HEK293 (cell line): ENCODE data around the gene ERMN.

Experiments
- CTCF ChIA-PET: fragments of 350-600 bp; formaldehyde crosslinking; extraction: SDS; loops from one replicate; lab custom pipeline; 2021; ENCODE audit warnings: antibody characterized with exemption; lab: Yijun Ruan, JAX
- POLR2A ChIA-PET: fragments of 300-600 bp; formaldehyde crosslinking; extraction: SDS; loops from one replicate; lab custom pipeline; 2020; ENCODE audit warnings: antibody characterized with exemption, inconsistent platforms; lab: Yijun Ruan, JAX
- H3K27ac ChIP-seq: fragments of 200-500 bp; sonication (Bioruptor generic); 2 replicates; pipeline ENCODE4 v1.5.1; 2014; ENCODE audit warnings: low read depth, low read length, control low read depth, inconsistent platforms; ENCODE audit errors: extremely low read depth
- H3K36me3 ChIP-seq, 2 experiments: fragments of 200-500 bp in 1 of 2; sonication (Bioruptor generic) in 1 of 2; 1 replicate in 1 of 2; 2 replicates in 1 of 2; pipeline ENCODE4 v1.5.1; 2014 to 2017; ENCODE audit warnings: inconsistent platforms in 2 of 2, low read length in 2 of 2; ENCODE audit not compliant: control insufficient read depth in 2 of 2, insufficient read depth in 1 of 2
- H3K4me1 ChIP-seq: fragments of 200-500 bp; sonication (Bioruptor generic); 2 replicates; pipeline ENCODE4 v1.5.1; 2014; ENCODE audit warnings: mild to moderate bottlenecking, low read length, inconsistent platforms; ENCODE audit not compliant: control insufficient read depth, insufficient read depth
- H3K4me3 ChIP-seq: 2 replicates; pipeline ENCODE4 v1.5.1; 2011; ENCODE audit warnings: low read depth, mild to moderate bottlenecking, control low read depth, low read length, moderate library complexity
- H3K9me3 ChIP-seq: fragments of 200-500 bp; sonication (Bioruptor generic); 2 replicates; pipeline ENCODE4 v1.5.1; 2014; ENCODE audit warnings: low read depth, low read length, inconsistent platforms; ENCODE audit not compliant: control insufficient read depth, insufficient read depth
- FEZF1 ChIP-seq: fragments of 450-650 bp; formaldehyde crosslinking; IDR thresholded peaks from 2 replicates; pipeline ENCODE4 v1.5.1; 2016; ENCODE audit warnings: missing biosample characterization, missing genetic modification characterization
- KLF7 ChIP-seq: fragments of 450-650 bp; formaldehyde crosslinking; IDR thresholded peaks from 2 replicates; pipeline ENCODE4 v1.5.1; 2016; ENCODE audit warnings: missing biosample characterization, missing genetic modification characterization, borderline replicate concordance
- MZF1 ChIP-seq: fragments of 450-650 bp; formaldehyde crosslinking; IDR thresholded peaks from 2 replicates; pipeline ENCODE4 v1.5.1; 2017; ENCODE audit warnings: missing biosample characterization, missing genetic modification characterization, borderline replicate concordance
- ZEB2 ChIP-seq: fragments of 450-650 bp; formaldehyde crosslinking; IDR thresholded peaks from 2 replicates; pipeline ENCODE4 v1.5.1; 2016; ENCODE audit warnings: missing biosample characterization, missing genetic modification characterization
- ZNF133 ChIP-seq: fragments of 450-650 bp; formaldehyde crosslinking; IDR thresholded peaks from 2 replicates; pipeline ENCODE4 v1.5.1; 2016; ENCODE audit warnings: missing biosample characterization, missing genetic modification characterization
- ZNF138 ChIP-seq: fragments of 450-650 bp; formaldehyde crosslinking; IDR thresholded peaks from 2 replicates; pipeline ENCODE4 v1.5.1; 2016; ENCODE audit warnings: missing biosample characterization, missing genetic modification characterization, borderline replicate concordance
- ZNF157 ChIP-seq: fragments of 450-650 bp; formaldehyde crosslinking; IDR thresholded peaks from 2 replicates; pipeline ENCODE4 v1.5.1; 2016; ENCODE audit warnings: missing biosample characterization, missing genetic modification characterization
- ZNF274 ChIP-seq, 2 experiments: fragments of 200-500 bp in 1 of 2; fragments of 450-650 bp in 1 of 2; sonication (Bioruptor generic) in 1 of 2; formaldehyde crosslinking in 1 of 2; IDR thresholded peaks; 2 replicates each; pipeline versions ENCODE4 v1.5.1 to v1.6.1; 2014 to 2016; ENCODE audit warnings: borderline replicate concordance in 1 of 2, inconsistent platforms in 1 of 2, low read length in 1 of 2, missing biosample characterization in 1 of 2, missing genetic modification characterization in 1 of 2
- ZNF311 ChIP-seq: fragments of 450-650 bp; formaldehyde crosslinking; IDR thresholded peaks from 2 replicates; pipeline ENCODE4 v1.5.1; 2017; ENCODE audit warnings: missing biosample characterization, missing genetic modification characterization, borderline replicate concordance
- ZNF514 ChIP-seq: fragments of 450-650 bp; formaldehyde crosslinking; IDR thresholded peaks from 2 replicates; pipeline ENCODE4 v1.5.1; 2016; ENCODE audit warnings: missing biosample characterization, missing genetic modification characterization
- ZNF529 ChIP-seq: fragments of 450-650 bp; formaldehyde crosslinking; IDR thresholded peaks from 2 replicates; pipeline ENCODE4 v1.5.1; 2017; ENCODE audit warnings: missing genetic modification characterization, missing biosample characterization; ENCODE audit not compliant: insufficient replicate concordance
- ZNF600 ChIP-seq: fragments of 450-650 bp; formaldehyde crosslinking; IDR thresholded peaks from 2 replicates; pipeline ENCODE4 v1.5.1; 2016; ENCODE audit warnings: missing biosample characterization, missing genetic modification characterization
- ZNF624 ChIP-seq: fragments of 450-650 bp; formaldehyde crosslinking; IDR thresholded peaks from 2 replicates; pipeline ENCODE4 v1.5.1; 2017; ENCODE audit warnings: missing biosample characterization, missing genetic modification characterization
- ZNF629 ChIP-seq: fragments of 450-650 bp; formaldehyde crosslinking; IDR thresholded peaks from 2 replicates; pipeline ENCODE4 v1.5.1; 2017; ENCODE audit warnings: missing biosample characterization, missing genetic modification characterization
- ZNF692 ChIP-seq: fragments of 450-650 bp; formaldehyde crosslinking; IDR thresholded peaks from 2 replicates; pipeline ENCODE4 v1.5.1; 2016; ENCODE audit warnings: missing biosample characterization, missing genetic modification characterization
- TF ChIP-seq, protein P1 (sequence below): fragments of 450-650 bp; formaldehyde crosslinking; IDR thresholded peaks from 2 replicates; pipeline ENCODE4 v1.5.1; 2016; ENCODE audit warnings: missing biosample characterization, missing genetic modification characterization
- TF ChIP-seq, protein P2 (sequence below): fragments of 450-650 bp; formaldehyde crosslinking; IDR thresholded peaks from 2 replicates; pipeline ENCODE4 v1.5.1; 2016; ENCODE audit warnings: missing biosample characterization, missing genetic modification characterization, borderline replicate concordance
- TF ChIP-seq, protein P3 (sequence below): fragments of 450-650 bp; formaldehyde crosslinking; IDR thresholded peaks from 2 replicates; pipeline ENCODE4 v1.5.1; 2016; ENCODE audit warnings: missing biosample characterization, missing genetic modification characterization
- TF ChIP-seq, protein P4 (sequence below): fragments of 450-650 bp; formaldehyde crosslinking; IDR thresholded peaks from 2 replicates; pipeline ENCODE4 v1.5.1; 2017; ENCODE audit warnings: missing biosample characterization, missing genetic modification characterization

Gene ERMN

DNA sequence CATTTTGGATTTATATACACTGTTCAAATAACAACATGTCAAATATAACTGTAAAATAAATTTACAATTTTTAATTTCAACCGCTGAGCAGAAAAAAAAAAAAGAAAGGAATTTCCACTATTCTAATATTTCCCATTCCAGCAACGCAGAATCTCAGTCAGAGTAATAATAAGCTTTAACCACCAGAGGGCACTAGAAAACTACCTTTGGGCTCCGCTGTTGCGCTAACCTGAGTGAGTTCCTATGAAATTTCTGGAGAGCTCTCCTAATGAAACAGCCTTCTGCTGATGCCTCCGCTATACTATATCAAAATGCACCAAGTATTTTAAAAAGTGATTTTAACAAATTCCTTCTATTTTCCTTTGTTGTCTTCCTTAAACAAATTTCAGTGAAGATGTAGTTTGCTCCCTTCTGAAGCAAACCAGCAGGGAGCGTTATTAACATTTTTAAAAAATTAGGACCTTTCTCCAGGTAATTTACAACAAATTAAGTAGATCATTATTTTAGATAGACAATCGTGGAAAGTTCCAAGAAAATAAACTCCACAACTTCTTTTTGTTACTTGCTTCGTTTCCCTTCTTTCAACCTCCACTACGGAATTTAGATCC is 23.0 kb downstream of the ERMN start (continued):
- TF ChIP-seq, protein P1, sequence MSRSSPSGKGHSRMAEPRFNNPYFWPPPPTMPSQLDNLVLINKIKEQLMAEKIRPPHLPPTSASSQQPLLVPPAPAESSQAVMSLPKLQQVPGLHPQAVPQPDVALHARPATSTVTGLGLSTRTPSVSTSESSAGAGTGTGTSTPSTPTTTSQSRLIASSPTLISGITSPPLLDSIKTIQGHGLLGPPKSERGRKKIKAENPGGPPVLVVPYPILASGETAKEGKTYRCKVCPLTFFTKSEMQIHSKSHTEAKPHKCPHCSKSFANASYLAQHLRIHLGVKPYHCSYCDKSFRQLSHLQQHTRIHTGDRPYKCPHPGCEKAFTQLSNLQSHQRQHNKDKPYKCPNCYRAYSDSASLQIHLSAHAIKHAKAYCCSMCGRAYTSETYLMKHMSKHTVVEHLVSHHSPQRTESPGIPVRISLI = no peak
- TF ChIP-seq ZNF514 (tag by site-specific recombination) (no peak), ZNF600 (tag by site-specific recombination) (no peak)

GRCh38 chr2:157301307-157301706 is 24.3 kb downstream of the ERMN start:
- TF ChIP-seq, protein P2, sequence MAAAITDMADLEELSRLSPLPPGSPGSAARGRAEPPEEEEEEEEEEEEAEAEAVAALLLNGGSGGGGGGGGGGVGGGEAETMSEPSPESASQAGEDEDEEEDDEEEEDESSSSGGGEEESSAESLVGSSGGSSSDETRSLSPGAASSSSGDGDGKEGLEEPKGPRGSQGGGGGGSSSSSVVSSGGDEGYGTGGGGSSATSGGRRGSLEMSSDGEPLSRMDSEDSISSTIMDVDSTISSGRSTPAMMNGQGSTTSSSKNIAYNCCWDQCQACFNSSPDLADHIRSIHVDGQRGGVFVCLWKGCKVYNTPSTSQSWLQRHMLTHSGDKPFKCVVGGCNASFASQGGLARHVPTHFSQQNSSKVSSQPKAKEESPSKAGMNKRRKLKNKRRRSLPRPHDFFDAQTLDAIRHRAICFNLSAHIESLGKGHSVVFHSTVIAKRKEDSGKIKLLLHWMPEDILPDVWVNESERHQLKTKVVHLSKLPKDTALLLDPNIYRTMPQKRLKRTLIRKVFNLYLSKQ (tag by site-specific recombination) = no peak
- TF ChIP-seq ZNF624 (tag by site-specific recombination) = no peak
- no peak for TF ChIP-seq ZNF157 (tag by site-specific recombination)
- TF ChIP-seq KLF7 (tag by site-specific recombination) = no peak
- no peak for TF ChIP-seq ZEB2
- no peak for TF ChIP-seq FEZF1
- TF ChIP-seq ZNF692 (tag by site-specific recombination) = no peak
- no peak for TF ChIP-seq ZNF311 (tag by site-specific recombination)
- no peak for TF ChIP-seq ZNF600 (tag by site-specific recombination)
- TF ChIP-seq MZF1 (tag by site-specific recombination) = no peak
- TF ChIP-seq ZNF133 (tag by site-specific recombination) = no peak
- TF ChIP-seq, protein P3, sequence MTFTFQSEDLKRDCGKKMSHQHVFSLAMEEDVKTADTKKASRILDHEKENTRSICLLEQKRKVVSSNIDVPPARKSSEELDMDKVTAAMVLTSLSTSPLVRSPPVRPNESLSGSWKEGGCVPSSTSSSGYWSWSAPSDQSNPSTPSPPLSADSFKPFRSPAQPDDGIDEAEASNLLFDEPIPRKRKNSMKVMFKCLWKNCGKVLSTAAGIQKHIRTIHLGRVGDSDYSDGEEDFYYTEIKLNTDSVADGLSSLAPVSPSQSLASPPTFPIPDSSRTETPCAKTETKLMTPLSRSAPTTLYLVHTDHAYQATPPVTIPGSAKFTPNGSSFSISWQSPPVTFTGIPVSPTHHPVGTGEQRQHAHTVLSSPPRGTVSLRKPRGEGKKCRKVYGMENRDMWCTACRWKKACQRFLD = no peak
- TF ChIP-seq ZNF274 (IDR thresholded peaks at IDR 0.05; ENCODE audit: low read length) = no peak
- TF ChIP-seq ZNF274 (tag by site-specific recombination; IDR thresholded peaks at IDR 0.05; ENCODE audit: borderline replicate concordance) = no peak
- TF ChIP-seq ZNF629 (tag by site-specific recombination) = no peak
- TF ChIP-seq ZNF138 (tag by site-specific recombination) = no peak
- TF ChIP-seq ZNF529 (tag by site-specific recombination) = no peak
- TF ChIP-seq, protein P4, sequence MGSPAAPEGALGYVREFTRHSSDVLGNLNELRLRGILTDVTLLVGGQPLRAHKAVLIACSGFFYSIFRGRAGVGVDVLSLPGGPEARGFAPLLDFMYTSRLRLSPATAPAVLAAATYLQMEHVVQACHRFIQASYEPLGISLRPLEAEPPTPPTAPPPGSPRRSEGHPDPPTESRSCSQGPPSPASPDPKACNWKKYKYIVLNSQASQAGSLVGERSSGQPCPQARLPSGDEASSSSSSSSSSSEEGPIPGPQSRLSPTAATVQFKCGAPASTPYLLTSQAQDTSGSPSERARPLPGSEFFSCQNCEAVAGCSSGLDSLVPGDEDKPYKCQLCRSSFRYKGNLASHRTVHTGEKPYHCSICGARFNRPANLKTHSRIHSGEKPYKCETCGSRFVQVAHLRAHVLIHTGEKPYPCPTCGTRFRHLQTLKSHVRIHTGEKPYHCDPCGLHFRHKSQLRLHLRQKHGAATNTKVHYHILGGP (tag by site-specific recombination) = no peak
- ChIA-PET POLR2A (no interaction called here), CTCF (interaction anchor here (0.6 to 6.0 kb wide), 12 partner anchors 9 to 498 kb away, joined by 3 to 87 read pairs (median 8); partner anchors contain the start of gene ERMN)
- no peaks in the 10 kb centered on the region for H3K36me3 ChIP-seq
- no peak overlapping the region for H3K27ac ChIP-seq
- no peaks in the 10 kb centered on the region for H3K9me3 ChIP-seq
- no peak overlapping the region for H3K4me3 ChIP-seq
- no peaks in the 10 kb centered on the region for H3K4me1 ChIP-seq
